ENCODE measurements around the gene NEDD9. TPM values are rescaled to one million over a fixed set of nuclear protein-coding genes. Genes with fewer than 3 reads are reported as not detected.

Gene NEDD9
- total RNA-seq = 10 to 100 TPM; 19.8 to 49.4 (median 35.6) TPM

GRCh38 chr6:11232193-11232769 lies at the start of gene NEDD9:
NEDD9 (minus strand) TSS chr6:11232668; CDS start chr6:11232515, 153 bp downstream.
- Histone ChIP-seq H3K9me3 (no peaks in the 10 kb centered on the region), H3K27me3 (no peaks in the 10 kb centered on the region), H3K4me1 (peaks cover 6 to 12% of the 10 kb centered on the region in 2 donors), H3K36me3 (no peaks in the 10 kb centered on the region), H3K27ac (peak within 1 kb of the TSS; percentile 74 to 84 (median 75)), H3K4me3 (peak within 1 kb of the TSS; percentile 61 to 91 (median 66))
- ATAC-seq = peak; percentile 95 to 97
- in situ Hi-C loops (cut with MboI; ENCODE audit: low sequenced_read_pairs in 4 of 4) (no loop called here), intact Hi-C loops (cut with DNase I; ENCODE audit: low total_unique reads) (loop anchor here (5.0 to 10.0 kb wide), 5 partner anchors 60 to 343 kb away; partner anchors contain the start of gene SMIM13)
- DNase-seq = peak; percentile 89 to 92
- TF ChIP-seq POLR2A (IDR thresholded peaks at IDR 0.05) = peak; percentile 80 to 97
- no peak for TF ChIP-seq CTCF (IDR thresholded peaks at IDR 0.05 in 4 of 5, conservative IDR thresholded peaks at IDR 0.05 in 1 of 5)

GRCh38 chr6:11282245-11282644 lies 49.8 kb upstream of the NEDD9 start:
- Histone ChIP-seq H3K4me1 (no peaks in the 10 kb centered on the region), H3K36me3 (no peaks in the 10 kb centered on the region), H3K27ac (no peak overlapping the region), H3K9me3 (no peaks in the 10 kb centered on the region), H3K4me3 (no peak overlapping the region), H3K27me3 (no peaks in the 10 kb centered on the region)
- ATAC-seq (no peak), DNase-seq (no peak)
- intact Hi-C loops (cut with DNase I; ENCODE audit: low total_unique reads) (no loop called here), in situ Hi-C loops (cut with MboI; ENCODE audit: low sequenced_read_pairs in 4 of 4) (no loop called here)
- no peak for TF ChIP-seq POLR2A (IDR thresholded peaks at IDR 0.05)
- no peak for TF ChIP-seq CTCF (IDR thresholded peaks at IDR 0.05 in 4 of 5, conservative IDR thresholded peaks at IDR 0.05 in 1 of 5)

- H3K36me3 ChIP-seq = no peaks in the 10 kb centered on the region
- in situ Hi-C loops (cut with MboI; ENCODE audit: low sequenced_read_pairs in 4 of 4) = no loop called here
- TF ChIP-seq POLR2A (IDR thresholded peaks at IDR 0.05) = no peak
- TF ChIP-seq CTCF (IDR thresholded peaks at IDR 0.05 in 4 of 5, conservative IDR thresholded peaks at IDR 0.05 in 1 of 5) = no peak
- no peak overlapping the region for H3K4me3 ChIP-seq
- DNase-seq (no peak), ATAC-seq (no peak)
- H3K27ac ChIP-seq = no peak overlapping the region
- intact Hi-C loops (cut with DNase I; ENCODE audit: low total_unique reads) = no loop called here
- H3K4me1 ChIP-seq = no peaks in the 10 kb centered on the region
- H3K27me3 ChIP-seq = no peaks in the 10 kb centered on the region
- no peaks in the 10 kb centered on the region for H3K9me3 ChIP-seq
These were observed 47.9 kb upstream of the NEDD9 start for GRCh38 chr6:11280394-11280793.

GRCh38 chr6:11279284-11279689 lies 46.8 kb upstream of the NEDD9 start:
- Histone ChIP-seq H3K4me3 (no peak overlapping the region), H3K9me3 (no peaks in the 10 kb centered on the region), H3K27me3 (no peaks in the 10 kb centered on the region), H3K4me1 (no peaks in the 10 kb centered on the region), H3K27ac (no peak overlapping the region), H3K36me3 (no peaks in the 10 kb centered on the region)
- in situ Hi-C loops (cut with MboI; ENCODE audit: low sequenced_read_pairs in 4 of 4) (no loop called here), intact Hi-C loops (cut with DNase I; ENCODE audit: low total_unique reads) (no loop called here)
- TF ChIP-seq CTCF (IDR thresholded peaks at IDR 0.05 in 4 of 5, conservative IDR thresholded peaks at IDR 0.05 in 1 of 5) = no peak
- no peak for TF ChIP-seq POLR2A (IDR thresholded peaks at IDR 0.05)
- ATAC-seq = peak; percentile 53 to 70
- DNase-seq = peak; percentile 18 to 54

GRCh38 chr6:11278207-11278559 lies 45.7 kb upstream of the NEDD9 start:
- H3K4me3 ChIP-seq = no peak overlapping the region
- in situ Hi-C loops (cut with MboI; ENCODE audit: low sequenced_read_pairs in 4 of 4) = no loop called here
- intact Hi-C loops (cut with DNase I; ENCODE audit: low total_unique reads) = no loop called here
- no peak for ATAC-seq
- H3K4me1 ChIP-seq = no peaks in the 10 kb centered on the region
- no peak for DNase-seq
- H3K27ac ChIP-seq = no peak overlapping the region
- no peaks in the 10 kb centered on the region for H3K36me3 ChIP-seq
- no peaks in the 10 kb centered on the region for H3K27me3 ChIP-seq
- TF ChIP-seq CTCF (IDR thresholded peaks at IDR 0.05 in 4 of 5, conservative IDR thresholded peaks at IDR 0.05 in 1 of 5) = no peak
- no peak for TF ChIP-seq POLR2A (IDR thresholded peaks at IDR 0.05)
- no peaks in the 10 kb centered on the region for H3K9me3 ChIP-seq

Measured in gastrocnemius medialis (tissue), 4 donors.